ENCODE data around the gene ZNF429. TPM values are rescaled to one million over a fixed set of nuclear protein-coding genes. Genes with fewer than 3 reads are reported as not detected.

Gene ZNF429
- total and polyA plus RNA-seq, 2 of the 4 experiments (the other 2 are of a cell fraction) = 4.3 to 6.4 TPM

- Histone ChIP-seq H4K91ac (ENCODE audit: insufficient read depth, low read depth, low read length) (no peak overlapping the region), H3K9ac (ENCODE audit: low read depth, low read length) (no peak overlapping the region), H3K14ac (replicated peaks; ENCODE audit: low read depth, low read length) (no peak overlapping the region), H3K4ac (ENCODE audit: low read depth, low read length) (no peak overlapping the region), H2BK120ac (ENCODE audit: low read depth, low read length) (no peak overlapping the region), H3K4me2 (ENCODE audit: low read depth, low read length) (no peak overlapping the region), H3K4me3 (ENCODE audit: insufficient read depth, low read depth, low read length) (no peak overlapping the region), H2AK9ac (replicated peaks; ENCODE audit: low read depth, low read length, poor library complexity) (no peak overlapping the region), H4K5ac (ENCODE audit: low read depth, low read length) (no peak overlapping the region), H3K9me1 (ENCODE audit: insufficient read depth, low read length) (no peaks in the 10 kb centered on the region), H3K4me1 (ENCODE audit: control insufficient read depth, insufficient read depth, low read length) (no peaks in the 10 kb centered on the region), H3K9me3 (ENCODE audit: control insufficient read depth, insufficient read depth, low read length) (peaks cover 22% of the 10 kb centered on the region), H2BK20ac (ENCODE audit: low read depth, low read length) (no peak overlapping the region), H2BK5ac (ENCODE audit: low read depth, low read length, poor library complexity, severe bottlenecking) (no peak overlapping the region), H4K8ac (ENCODE audit: low read depth in 2 of 2, low read length in 2 of 2) (no peak overlapping the region), H3K27ac (ENCODE audit: insufficient read depth, low read length) (no peak overlapping the region), H3K27me3 (ENCODE audit: control insufficient read depth, insufficient read depth, low read length) (no peaks in the 10 kb centered on the region), H3K36me3 (ENCODE audit: control insufficient read depth, insufficient read depth, low read length) (no peaks in the 10 kb centered on the region), H2AK5ac (ENCODE audit: low read depth, low read length) (no peak overlapping the region), H3K56ac (ENCODE audit: extremely low read depth, insufficient read depth, low read length) (no peak overlapping the region), H3K18ac (ENCODE audit: low read depth, low read length) (no peak overlapping the region), H2BK15ac (ENCODE audit: low read depth, low read length) (no peak overlapping the region), H3K79me1 (ENCODE audit: low read depth in 1 of 2, low read length in 2 of 2) (no peaks in the 10 kb centered on the region), H2AFZ (replicated peaks; ENCODE audit: low read length, poor library complexity) (no peak overlapping the region), H4K20me1 (ENCODE audit: insufficient read depth, low read length) (no peaks in the 10 kb centered on the region), H3K23ac (ENCODE audit: low read depth, low read length) (no peak overlapping the region)
- ATAC-seq (ENCODE audit: low read depth) (no peak), DNase-seq (no peak)
- CTCF ChIA-PET = no interaction called here
- no peak for TF ChIP-seq MAZ (IDR thresholded peaks at IDR 0.05; ENCODE audit: borderline replicate concordance, low read depth, low read length)
- no peak for TF ChIP-seq FOS (IDR thresholded peaks at IDR 0.05; ENCODE audit: low read depth, low read length)
- TF ChIP-seq CHD1 (IDR thresholded peaks at IDR 0.05; ENCODE audit: low read depth, low read length) = no peak
- TF ChIP-seq CTCF (conservative IDR thresholded peaks at IDR 0.05; ENCODE audit: low read depth, low read length) = no peak
- TF ChIP-seq CEBPB (IDR thresholded peaks at IDR 0.05; ENCODE audit: low read depth, low read length) = no peak
- no peak for TF ChIP-seq NFE2L2 (IDR thresholded peaks at IDR 0.05; ENCODE audit: low read depth, low read length)
- TF ChIP-seq RCOR1 (IDR thresholded peaks at IDR 0.05; ENCODE audit: insufficient replicate concordance, low read length) = no peak
- TF ChIP-seq RFX5 (IDR thresholded peaks at IDR 0.05; ENCODE audit: low read depth, low read length) = no peak
- no peak for TF ChIP-seq RAD21 (IDR thresholded peaks at IDR 0.05; ENCODE audit: low read length)
- TF ChIP-seq MXI1 (IDR thresholded peaks at IDR 0.05; ENCODE audit: borderline replicate concordance, low read depth, low read length) = no peak
- TF ChIP-seq MAFK (IDR thresholded peaks at IDR 0.05; ENCODE audit: low read depth, low read length) = no peak
- TF ChIP-seq BHLHE40 (IDR thresholded peaks at IDR 0.05; ENCODE audit: low read depth, low read length) = no peak
- no peak for TF ChIP-seq USF2 (IDR thresholded peaks at IDR 0.05; ENCODE audit: low read depth, low read length)
- no peak for TF ChIP-seq SMC3 (IDR thresholded peaks at IDR 0.05; ENCODE audit: low read depth, low read length)
- TF ChIP-seq POLR2A (IDR thresholded peaks at IDR 0.05; ENCODE audit: low read depth, low read length) = no peak
- no peak for TF ChIP-seq ELK1 (IDR thresholded peaks at IDR 0.05; ENCODE audit: borderline replicate concordance, low read depth, low read length)
- WGBS, 2 experiments (ENCODE audit: extremely low coverage in 2 of 2, insufficient read length in 1 of 2) = no CpG with 5 or more reads among the region's 3 CpGs
- POLR2A ChIA-PET (ENCODE audit: unreplicated experiment) = no interaction called here
- intact Hi-C loops (cut with micrococcal nuclease) (no loop called here), dilution Hi-C loops (cut with HindIII; ENCODE audit: low sequenced_read_pairs, unreplicated experiment) (no loop called here), in situ Hi-C loops (cut with MboI; ENCODE audit: low sequenced_read_pairs) (no loop called here)
- no TSS peak for BruUV-seq (replicated peaks)
Measured at GRCh38 chr19:21580101-21580500, 74.7 kb downstream of the ZNF429 start.
